T-helper 22 cell (primary cell): ENCODE measurements around the gene CRTC2.
"Not testable (repeated sequence)": the region's sequence is repeated elsewhere in the genome, so short reads cannot be mapped to it uniquely, and the experiment has no call there.

Source experiments
- DNase-seq: peaks from one replicate; pipeline ENCODE4 v3.0.0-alpha.2; 2020; ENCODE audit warnings: low read depth

The CRTC2 gene

GRCh38 chr1:153929426-153929825 is 29.0 kb downstream of the CRTC2 start:
- DNase-seq: no peak

DNA sequence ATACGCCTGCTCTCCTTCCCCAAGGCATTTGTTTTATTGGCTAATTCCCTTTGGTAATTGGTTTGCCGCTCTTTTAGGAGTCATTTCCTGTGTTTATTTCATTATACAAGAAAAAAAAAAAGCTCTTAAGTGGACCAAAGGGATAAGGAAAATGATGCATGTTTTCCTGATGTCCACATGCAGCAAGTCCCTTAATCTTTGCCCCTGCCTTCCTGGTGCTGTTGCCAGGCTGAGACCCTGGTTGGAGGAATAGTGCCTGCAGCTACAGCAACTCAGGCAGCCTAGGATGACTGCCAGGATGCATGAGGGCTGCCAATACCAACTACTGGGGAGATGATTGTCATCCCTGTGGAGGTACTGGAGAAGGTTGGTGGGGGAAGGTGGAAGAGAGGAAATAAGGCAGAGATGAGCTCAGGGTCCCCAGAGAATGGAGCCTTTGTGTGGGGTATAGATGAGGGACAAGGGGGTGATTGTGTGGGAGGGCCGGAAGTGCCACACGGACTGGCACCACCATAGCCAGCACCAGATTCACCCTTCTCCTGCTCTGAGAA is 29.5 kb downstream of the CRTC2 start:
- DNase-seq: no peak

- DNase-seq: no peak
Measured at GRCh38 chr1:153928245-153928644, 30.2 kb downstream of the CRTC2 start.

- no peak for DNase-seq
Measured at GRCh38 chr1:153926405-153926804, 32.0 kb downstream of the CRTC2 start.

GRCh38 chr1:153922972-153923925 is 35.2 kb downstream of the CRTC2 start, which contains the start of gene GATAD2B:
TSS of gene GATAD2B (minus strand) at chr1:153922972. CDS start at chr1:153828347, 94,625 bp downstream.
- DNase-seq: peak; percentile 100

GRCh38 chr1:153922076-153922971 is 36.1 kb downstream of the CRTC2 start:
- peak; percentile 31 for DNase-seq

GRCh38 chr1:153921803-153922075 is 36.7 kb downstream of the CRTC2 start:
- DNase-seq: no peak

- DNase-seq: no peak
Measured at GRCh38 chr1:153921080-153921802, 37.2 kb downstream of the CRTC2 start.

GRCh38 chr1:153919876-153920852 is 38.2 kb downstream of the CRTC2 start:
- DNase-seq: no peak

DNA sequence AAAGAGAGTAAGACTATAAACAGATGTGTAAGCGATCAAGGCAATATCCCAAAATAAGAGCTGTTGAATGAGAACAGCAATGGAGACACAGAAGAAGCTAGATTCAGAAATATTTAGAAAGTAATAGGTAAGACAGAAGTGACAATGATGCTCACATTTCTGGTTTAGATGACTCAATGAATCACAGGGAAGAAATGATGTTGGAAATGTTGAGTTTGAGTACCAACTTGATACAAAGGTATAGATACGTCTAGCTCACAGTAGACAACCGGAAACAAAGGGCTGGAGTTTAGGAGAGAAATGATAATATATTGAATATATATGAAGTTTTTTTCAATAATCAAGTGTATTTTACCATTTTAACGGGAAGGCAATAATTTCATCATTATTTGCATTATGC is 42.1 kb downstream of the CRTC2 start:
- DNase-seq: no peak

- no peak for DNase-seq
Measured at GRCh38 chr1:153912349-153912748, 46.1 kb downstream of the CRTC2 start.

DNA sequence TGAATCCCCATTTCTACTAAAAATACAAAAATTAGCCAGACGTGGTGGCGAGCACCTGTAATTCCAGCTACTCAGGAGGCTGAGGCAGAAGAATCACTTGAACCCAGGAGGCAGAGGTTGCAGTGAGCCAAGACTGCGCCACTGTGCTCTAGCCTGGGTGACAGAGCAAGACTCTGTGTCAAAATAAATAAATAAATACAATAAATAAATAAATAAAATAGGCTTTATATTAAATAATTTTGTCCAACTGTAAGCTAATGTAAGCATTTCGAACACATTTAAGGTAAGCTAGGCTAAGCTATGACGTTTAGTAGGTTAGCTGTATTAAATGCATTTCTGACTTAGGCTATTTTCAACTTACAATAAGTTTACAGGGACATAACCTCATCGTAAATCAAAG is 47.9 kb downstream of the CRTC2 start:
- not testable (repeated sequence) for DNase-seq

- no peak for DNase-seq
Measured at GRCh38 chr1:153908071-153908470, 50.3 kb downstream of the CRTC2 start.

GRCh38 chr1:153907134-153907533 is 51.3 kb downstream of the CRTC2 start:
- no peak for DNase-seq

DNA sequence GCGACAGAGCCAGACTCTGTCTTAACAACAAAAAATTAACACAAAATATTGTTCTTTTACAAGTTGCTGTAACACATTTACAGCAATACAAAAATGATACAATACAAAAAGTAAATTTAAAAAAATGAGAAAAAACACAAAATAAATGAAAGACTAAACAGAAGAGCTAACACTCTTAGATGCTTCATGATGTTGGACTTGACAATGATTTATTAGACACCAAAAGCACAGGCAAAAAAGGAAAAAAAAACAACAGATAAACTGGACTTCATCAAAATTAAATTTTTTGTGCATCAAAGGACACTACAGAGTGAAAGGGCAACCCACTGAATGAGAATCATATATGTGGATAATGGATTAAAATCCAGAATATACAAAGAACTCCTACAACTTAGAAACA is 52.0 kb downstream of the CRTC2 start:
- DNase-seq: no peak

DNA sequence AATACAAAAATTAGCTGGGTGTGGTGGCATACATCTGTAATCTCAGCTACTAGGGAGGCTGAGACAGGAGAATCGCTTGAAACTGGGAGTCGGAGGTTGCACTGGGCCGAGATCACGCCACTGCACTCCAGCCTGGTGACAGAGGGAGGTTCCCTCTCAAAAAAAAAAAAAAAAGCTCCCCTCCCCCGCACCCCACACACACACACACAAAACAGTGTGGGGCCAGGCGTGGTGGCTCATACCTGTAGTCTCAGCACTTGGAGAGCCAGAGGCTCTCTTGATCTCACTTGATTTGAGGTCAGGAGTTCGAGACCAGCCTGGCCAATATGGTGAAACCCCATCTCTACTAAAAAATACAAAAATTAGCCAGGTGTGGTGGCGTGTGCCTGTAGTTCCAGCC is 52.5 kb downstream of the CRTC2 start:
- not testable (repeated sequence) for DNase-seq

GRCh38 chr1:153903841-153904455 is 54.5 kb downstream of the CRTC2 start:
- no peak for DNase-seq

DNA sequence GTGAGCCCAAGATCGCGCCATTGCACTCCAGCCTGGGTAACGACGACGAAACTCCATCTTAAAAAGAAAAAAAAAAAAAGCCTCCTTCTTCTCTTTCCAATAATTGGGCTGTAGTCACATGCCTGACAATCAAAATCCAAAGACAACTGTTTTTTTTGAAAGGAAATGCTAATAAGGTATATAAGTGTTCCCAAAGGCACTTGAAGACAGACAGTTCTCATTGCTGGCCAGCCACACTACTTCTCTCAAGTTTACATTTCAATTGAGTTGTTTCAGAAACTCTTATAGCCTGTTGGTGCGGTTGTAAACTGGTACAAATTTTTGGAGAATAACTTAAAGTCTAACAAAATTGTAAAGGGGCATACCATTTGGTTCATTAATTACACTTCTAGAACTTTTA is 58.9 kb downstream of the CRTC2 start:
- no peak for DNase-seq
